ENCODE measurements around the gene ASH1L. TPM values are rescaled to one million over a fixed set of nuclear protein-coding genes. Genes with fewer than 3 reads are reported as not detected.
A peak's percentile ranks its signal among the peaks of the same experiment; 100 is the strongest.
"Not testable (repeated sequence)": the region's sequence is repeated elsewhere in the genome, so short reads cannot be mapped to it uniquely, and the experiment has no call there.

Gene ASH1L
- polyA plus RNA-seq, 1 donor = 30.1 TPM

GRCh38 chr1:155591770-155592169, 29.2 kb upstream of the ASH1L start:
- H3K4me1 ChIP-seq (ENCODE audit: control insufficient read depth, insufficient read depth, low read length) = no peaks in the 10 kb centered on the region
- no peak overlapping the region for H3K27ac ChIP-seq (ENCODE audit: low read length)
- peak; percentile 33 to 36 for DNase-seq
- no peaks in the 10 kb centered on the region for H3K36me3 ChIP-seq (ENCODE audit: control insufficient read depth, insufficient read depth, low read length)
- H3K4me3 ChIP-seq (ENCODE audit: low read length) = no peak overlapping the region
- no peaks in the 10 kb centered on the region for H3K9me3 ChIP-seq (ENCODE audit: control insufficient read depth, low read depth, low read length)
- no peaks in the 10 kb centered on the region for H3K27me3 ChIP-seq (ENCODE audit: control insufficient read depth, insufficient read depth, low read length)
- WGBS (ENCODE audit: insufficient coverage, low lambda C conversion rate) = no CpG with 5 or more reads among the region's 6 CpGs

GRCh38 chr1:155590516-155591247, 28.1 kb upstream of the ASH1L start:
- H3K27me3 ChIP-seq (ENCODE audit: control insufficient read depth, insufficient read depth, low read length); H3K36me3 ChIP-seq (ENCODE audit: control insufficient read depth, insufficient read depth, low read length); H3K4me1 ChIP-seq (ENCODE audit: control insufficient read depth, insufficient read depth, low read length); H3K9me3 ChIP-seq (ENCODE audit: control insufficient read depth, low read depth, low read length); H3K4me3 ChIP-seq (ENCODE audit: low read length); DNase-seq; H3K27ac ChIP-seq (ENCODE audit: low read length): not testable (repeated sequence)
- WGBS (ENCODE audit: insufficient coverage, low lambda C conversion rate) = no CpG with 5 or more reads among the region's 20 CpGs

GRCh38 chr1:155589282-155589681, 26.7 kb upstream of the ASH1L start:
- H3K27me3 ChIP-seq (ENCODE audit: control insufficient read depth, insufficient read depth, low read length); H3K4me1 ChIP-seq (ENCODE audit: control insufficient read depth, insufficient read depth, low read length); H3K27ac ChIP-seq (ENCODE audit: low read length); H3K36me3 ChIP-seq (ENCODE audit: control insufficient read depth, insufficient read depth, low read length); H3K9me3 ChIP-seq (ENCODE audit: control insufficient read depth, low read depth, low read length); H3K4me3 ChIP-seq (ENCODE audit: low read length); DNase-seq: not testable (repeated sequence)
- no CpG with 5 or more reads among the region's 3 CpGs for WGBS (ENCODE audit: insufficient coverage, low lambda C conversion rate)

- no CpG with 5 or more reads among the region's 6 CpGs for WGBS (ENCODE audit: insufficient coverage, low lambda C conversion rate)
- H3K27me3 ChIP-seq (ENCODE audit: control insufficient read depth, insufficient read depth, low read length); H3K36me3 ChIP-seq (ENCODE audit: control insufficient read depth, insufficient read depth, low read length); H3K27ac ChIP-seq (ENCODE audit: low read length); H3K9me3 ChIP-seq (ENCODE audit: control insufficient read depth, low read depth, low read length); H3K4me3 ChIP-seq (ENCODE audit: low read length); H3K4me1 ChIP-seq (ENCODE audit: control insufficient read depth, insufficient read depth, low read length); DNase-seq: not testable (repeated sequence)
These were observed 21.2 kb upstream of the ASH1L start for GRCh38 chr1:155583846-155584245.

- H3K4me1 ChIP-seq (ENCODE audit: control insufficient read depth, insufficient read depth, low read length); H3K27ac ChIP-seq (ENCODE audit: low read length); H3K36me3 ChIP-seq (ENCODE audit: control insufficient read depth, insufficient read depth, low read length); H3K27me3 ChIP-seq (ENCODE audit: control insufficient read depth, insufficient read depth, low read length); DNase-seq; H3K4me3 ChIP-seq (ENCODE audit: low read length); H3K9me3 ChIP-seq (ENCODE audit: control insufficient read depth, low read depth, low read length): not testable (repeated sequence)
- no CpG with 5 or more reads among the region's 6 CpGs for WGBS (ENCODE audit: insufficient coverage, low lambda C conversion rate)
These were observed 13.0 kb upstream of the ASH1L start for GRCh38 chr1:155575608-155576007.

- DNase-seq = peak in 1 of 2 donors; percentile 34
- no CpG with 5 or more reads among the region's 3 CpGs for WGBS (ENCODE audit: insufficient coverage, low lambda C conversion rate)
- Histone ChIP-seq H3K27me3 (ENCODE audit: control insufficient read depth, insufficient read depth, low read length) (no peaks in the 10 kb centered on the region), H3K4me3 (ENCODE audit: low read length) (no peak overlapping the region), H3K27ac (ENCODE audit: low read length) (no peak overlapping the region), H3K9me3 (ENCODE audit: control insufficient read depth, low read depth, low read length) (no peaks in the 10 kb centered on the region), H3K36me3 (ENCODE audit: control insufficient read depth, insufficient read depth, low read length) (peaks cover 2% of the 10 kb centered on the region), H3K4me1 (ENCODE audit: control insufficient read depth, insufficient read depth, low read length) (no peaks in the 10 kb centered on the region)
These were observed 11.5 kb upstream of the ASH1L start for GRCh38 chr1:155574077-155574476.

- H3K27me3 ChIP-seq (ENCODE audit: control insufficient read depth, insufficient read depth, low read length) = no peaks in the 10 kb centered on the region
- H3K27ac ChIP-seq (ENCODE audit: low read length) = no peak overlapping the region
- H3K9me3 ChIP-seq (ENCODE audit: control insufficient read depth, low read depth, low read length) = no peaks in the 10 kb centered on the region
- H3K4me3 ChIP-seq (ENCODE audit: low read length) = no peak overlapping the region
- DNase-seq = no peak
- H3K36me3 ChIP-seq (ENCODE audit: control insufficient read depth, insufficient read depth, low read length) = peaks cover 2% of the 10 kb centered on the region
- no peaks in the 10 kb centered on the region for H3K4me1 ChIP-seq (ENCODE audit: control insufficient read depth, insufficient read depth, low read length)
- WGBS (ENCODE audit: insufficient coverage, low lambda C conversion rate) = no CpG with 5 or more reads among the region's 4 CpGs
These were observed 8.0 kb upstream of the ASH1L start for GRCh38 chr1:155570593-155570990.

GRCh38 chr1:155569988-155570592, 7.5 kb upstream of the ASH1L start:
- WGBS (ENCODE audit: insufficient coverage, low lambda C conversion rate) = no CpG with 5 or more reads among the region's 6 CpGs
- Histone ChIP-seq H3K4me3 (ENCODE audit: low read length) (no peak overlapping the region), H3K9me3 (ENCODE audit: control insufficient read depth, low read depth, low read length) (no peaks in the 10 kb centered on the region), H3K36me3 (ENCODE audit: control insufficient read depth, insufficient read depth, low read length) (peaks cover 2% of the 10 kb centered on the region), H3K27me3 (ENCODE audit: control insufficient read depth, insufficient read depth, low read length) (no peaks in the 10 kb centered on the region), H3K27ac (ENCODE audit: low read length) (no peak overlapping the region), H3K4me1 (ENCODE audit: control insufficient read depth, insufficient read depth, low read length) (no peaks in the 10 kb centered on the region)
- DNase-seq = no peak

GRCh38 chr1:155563377-155564022, 897 bp upstream of the ASH1L start:
- H3K36me3 ChIP-seq (ENCODE audit: control insufficient read depth, insufficient read depth, low read length); H3K4me1 ChIP-seq (ENCODE audit: control insufficient read depth, insufficient read depth, low read length); DNase-seq; H3K9me3 ChIP-seq (ENCODE audit: control insufficient read depth, low read depth, low read length); H3K27me3 ChIP-seq (ENCODE audit: control insufficient read depth, insufficient read depth, low read length): not testable (repeated sequence)
- H3K4me3 ChIP-seq (ENCODE audit: low read length) = peak overlapping the region; percentile 99
- H3K27ac ChIP-seq (ENCODE audit: low read length) = peak overlapping the region; percentile 97
- WGBS (ENCODE audit: insufficient coverage, low lambda C conversion rate) = 0% methylated on average over 1 of the region's 19 CpGs

GRCh38 chr1:155561779-155562580, 623 bp downstream of the ASH1L start:
- H3K4me1 ChIP-seq (ENCODE audit: control insufficient read depth, insufficient read depth, low read length); H3K36me3 ChIP-seq (ENCODE audit: control insufficient read depth, insufficient read depth, low read length); H3K27me3 ChIP-seq (ENCODE audit: control insufficient read depth, insufficient read depth, low read length); H3K9me3 ChIP-seq (ENCODE audit: control insufficient read depth, low read depth, low read length): not testable (repeated sequence)
- DNase-seq = peak in 1 of 2 donors; percentile 6
- peak overlapping the region; percentile 97 for H3K27ac ChIP-seq (ENCODE audit: low read length)
- peak overlapping the region; percentile 99 for H3K4me3 ChIP-seq (ENCODE audit: low read length)
- no CpG with 5 or more reads among the region's 56 CpGs for WGBS (ENCODE audit: insufficient coverage, low lambda C conversion rate)

Measured in large intestine (tissue), 3 donors.